ENCODE data around the gene SMIM45.

DNA sequence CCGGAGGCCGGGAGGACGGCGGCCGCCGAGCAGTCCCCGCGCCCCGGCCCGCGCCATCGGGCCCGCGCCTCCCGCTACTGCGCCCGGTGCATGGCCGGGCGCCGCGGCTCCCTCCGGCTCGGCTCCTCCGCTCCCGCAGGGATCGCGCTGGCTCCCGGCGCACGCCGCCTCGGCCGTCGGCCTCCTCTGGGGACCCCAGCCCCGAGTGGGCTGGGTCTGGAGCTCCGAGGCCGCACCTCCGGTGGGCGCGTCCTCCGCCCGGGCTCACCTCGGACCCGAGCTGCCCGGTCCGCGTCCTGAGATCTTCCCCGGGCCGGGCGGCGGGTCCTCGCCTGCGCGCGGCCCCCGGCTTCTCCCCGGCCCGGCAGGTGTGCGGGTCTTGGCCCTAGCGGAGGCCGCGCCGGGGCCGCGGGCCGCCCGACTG is 37.3 kb upstream of the SMIM45 start:
- TF ChIP-seq, protein P1, sequence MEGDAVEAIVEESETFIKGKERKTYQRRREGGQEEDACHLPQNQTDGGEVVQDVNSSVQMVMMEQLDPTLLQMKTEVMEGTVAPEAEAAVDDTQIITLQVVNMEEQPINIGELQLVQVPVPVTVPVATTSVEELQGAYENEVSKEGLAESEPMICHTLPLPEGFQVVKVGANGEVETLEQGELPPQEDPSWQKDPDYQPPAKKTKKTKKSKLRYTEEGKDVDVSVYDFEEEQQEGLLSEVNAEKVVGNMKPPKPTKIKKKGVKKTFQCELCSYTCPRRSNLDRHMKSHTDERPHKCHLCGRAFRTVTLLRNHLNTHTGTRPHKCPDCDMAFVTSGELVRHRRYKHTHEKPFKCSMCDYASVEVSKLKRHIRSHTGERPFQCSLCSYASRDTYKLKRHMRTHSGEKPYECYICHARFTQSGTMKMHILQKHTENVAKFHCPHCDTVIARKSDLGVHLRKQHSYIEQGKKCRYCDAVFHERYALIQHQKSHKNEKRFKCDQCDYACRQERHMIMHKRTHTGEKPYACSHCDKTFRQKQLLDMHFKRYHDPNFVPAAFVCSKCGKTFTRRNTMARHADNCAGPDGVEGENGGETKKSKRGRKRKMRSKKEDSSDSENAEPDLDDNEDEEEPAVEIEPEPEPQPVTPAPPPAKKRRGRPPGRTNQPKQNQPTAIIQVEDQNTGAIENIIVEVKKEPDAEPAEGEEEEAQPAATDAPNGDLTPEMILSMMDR (IDR thresholded peaks at IDR 0.05), result no peak
- no peak for TF ChIP-seq POLR2A (IDR thresholded peaks at IDR 0.05)
- no peak for TF ChIP-seq EP300 (IDR thresholded peaks at IDR 0.05)
